GM19035 (cell line): ENCODE results near the gene MRM2.

ENCODE experiments used
- ATAC-seq: cut with Tn5 transposase; IDR thresholded peaks from one replicate; pipeline ENCODE4 v1.9.1; 2021; ENCODE audit not compliant: unreplicated experiment

Gene MRM2

DNA sequence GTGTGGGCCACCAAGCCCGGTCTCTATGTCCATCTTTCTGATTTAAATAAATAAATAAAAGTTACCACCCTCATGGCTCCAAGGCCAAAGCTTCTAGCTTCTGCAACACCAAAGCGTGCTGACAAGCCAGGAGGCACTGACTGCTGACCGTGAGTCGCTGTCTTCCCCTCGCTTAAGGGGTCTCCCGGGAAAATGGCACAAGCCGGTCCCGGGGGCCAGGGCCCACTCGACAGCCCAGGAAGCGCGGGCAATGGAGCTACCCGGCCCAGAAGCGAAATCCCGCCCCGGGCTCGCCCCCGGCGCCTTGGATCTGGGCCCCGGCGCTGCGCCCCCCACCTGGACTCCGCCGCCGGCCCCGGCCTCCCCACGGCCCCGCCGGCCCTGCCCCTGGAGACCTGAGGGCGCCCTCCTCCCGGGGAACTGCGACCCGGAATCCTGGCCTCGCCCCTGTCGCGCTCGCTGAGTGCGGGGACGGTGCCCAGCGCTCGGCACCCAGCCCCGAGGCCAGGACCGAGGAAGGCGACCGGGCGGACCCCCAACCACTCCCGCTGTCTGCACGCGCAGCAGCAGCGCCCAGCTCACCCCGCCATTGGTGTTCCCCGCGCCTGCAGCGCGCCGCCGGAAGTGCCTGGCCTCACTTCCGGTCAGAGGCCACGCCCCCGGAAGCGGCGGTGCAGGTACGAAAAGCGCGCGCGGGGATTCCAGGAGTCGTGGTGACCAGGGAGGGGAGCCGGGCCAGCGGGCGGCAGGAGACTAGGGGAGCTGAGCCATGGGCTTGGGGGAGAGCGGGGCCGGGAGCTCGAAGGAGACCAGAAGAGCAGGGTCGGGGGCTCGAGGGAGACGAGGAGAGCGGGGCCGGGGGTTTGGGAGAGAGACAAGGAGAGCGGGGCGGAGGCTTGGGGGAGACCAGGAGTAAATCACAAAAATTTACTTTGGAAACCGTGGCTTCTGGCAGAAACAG lies at the start of gene MRM2, which contains the start of gene NUDT1:
TSS of gene MRM2 (minus strand) at position 626 of the 961 bp plus-strand sequence. CDS start at position 590, 36 bp downstream.
TSS of gene NUDT1 (plus strand) at position 647 of the 961 bp plus-strand sequence. CDS start 2,349 bp downstream, outside the sequence.
- peak; percentile 64 for ATAC-seq

DNA sequence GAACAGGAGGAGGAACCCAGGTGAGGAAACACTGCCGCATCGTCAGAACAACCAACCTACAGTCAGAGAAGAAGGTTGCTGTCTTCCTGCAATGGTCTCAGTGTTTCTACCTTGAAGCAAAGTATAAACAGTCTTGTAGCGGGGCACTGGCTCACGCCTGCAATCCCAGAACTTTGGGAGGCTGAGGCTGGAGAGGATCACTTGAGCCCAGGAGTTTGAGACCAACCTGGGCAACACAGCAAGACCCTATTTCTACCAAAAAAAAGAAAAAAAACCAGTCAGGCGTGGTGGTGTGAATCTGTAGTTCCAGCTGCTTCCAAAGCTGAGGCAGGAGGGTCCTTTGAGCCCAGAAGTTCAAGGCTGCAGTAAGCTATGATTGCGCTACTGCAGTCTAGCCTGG lies 48.9 kb upstream of the MRM2 start:
- no peak for ATAC-seq

DNA sequence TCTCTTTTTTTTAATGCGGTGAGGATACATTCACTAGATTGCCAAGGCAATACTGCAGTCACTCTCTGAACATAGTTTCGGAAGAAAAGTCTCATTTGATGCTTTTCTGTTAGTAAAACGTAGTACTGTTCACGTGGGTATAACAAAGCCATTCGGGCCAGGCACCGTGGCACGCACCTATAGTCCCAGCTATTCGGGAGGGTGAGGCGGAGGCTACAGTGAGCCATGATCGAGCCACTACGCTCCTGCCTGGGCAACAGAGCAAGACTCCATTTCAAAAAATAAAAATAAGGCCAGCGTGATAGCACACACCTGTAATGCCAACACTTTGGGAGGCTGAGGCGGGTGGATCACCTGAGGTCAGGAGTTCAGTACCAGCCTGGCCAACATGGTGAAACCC lies 47.6 kb upstream of the MRM2 start:
- ATAC-seq: no peak

DNA sequence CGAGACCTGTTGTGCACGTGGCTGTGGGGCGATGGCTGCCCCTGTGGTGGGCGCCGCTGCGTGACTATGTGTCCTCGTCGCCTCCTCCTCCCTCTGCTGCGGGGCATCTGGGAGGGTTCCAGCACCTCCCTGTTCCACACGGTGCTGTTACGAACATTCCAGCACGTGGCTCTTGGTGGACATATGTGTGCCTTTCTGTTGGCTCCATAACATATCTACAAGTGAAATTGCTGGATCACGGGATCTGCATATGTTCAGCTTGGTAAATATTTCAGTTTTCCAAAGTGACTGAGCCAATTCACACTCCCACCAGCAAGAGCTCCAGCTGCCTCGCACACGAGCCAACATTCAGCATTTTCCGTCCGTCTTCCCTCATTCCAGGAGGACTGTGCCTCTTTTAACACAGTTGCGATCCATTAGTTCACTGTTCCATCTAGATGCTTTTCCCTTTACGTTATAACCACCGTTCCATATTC lies 47.1 kb upstream of the MRM2 start:
- ATAC-seq: no peak

DNA sequence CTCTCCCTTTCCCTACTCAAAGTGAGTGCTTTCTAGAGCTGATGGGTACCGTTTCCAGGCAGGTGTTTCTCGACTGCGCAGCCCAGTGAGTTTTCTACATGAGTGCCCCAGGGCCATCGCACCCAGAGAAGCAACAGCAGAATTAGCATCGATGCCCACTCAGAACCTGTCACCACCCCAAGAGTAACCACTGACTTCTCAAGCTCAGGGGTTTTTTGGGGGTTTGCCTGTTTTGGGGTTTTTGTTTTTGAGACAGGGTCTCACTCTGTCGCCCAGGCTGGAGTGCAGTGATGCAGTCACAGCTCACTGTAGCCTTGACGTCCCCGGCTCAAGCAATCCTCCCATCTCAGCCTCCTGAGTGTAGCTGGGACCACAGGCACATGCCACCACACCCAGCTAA lies 46.5 kb upstream of the MRM2 start:
- peak; percentile 71 for ATAC-seq

DNA sequence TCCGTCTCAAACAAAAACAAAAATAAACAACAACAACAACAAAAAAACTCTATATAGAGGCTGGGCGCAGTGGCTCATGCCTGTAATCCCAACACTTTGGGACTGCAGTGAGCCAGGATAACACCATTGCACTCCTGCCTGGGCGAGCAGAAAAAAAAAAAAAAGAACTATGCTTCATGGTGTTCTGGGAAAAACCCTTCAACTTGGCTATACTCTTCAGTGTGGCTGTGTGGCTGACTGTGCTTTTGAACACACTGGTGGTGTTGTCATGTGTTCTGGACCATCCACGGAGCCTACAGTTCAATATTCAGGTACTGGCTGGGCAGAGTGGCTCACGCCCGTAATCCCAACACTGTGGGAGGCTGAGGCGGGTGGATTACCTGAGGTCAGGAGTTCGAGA lies 45.7 kb upstream of the MRM2 start:
- ATAC-seq: peak; percentile 28

DNA sequence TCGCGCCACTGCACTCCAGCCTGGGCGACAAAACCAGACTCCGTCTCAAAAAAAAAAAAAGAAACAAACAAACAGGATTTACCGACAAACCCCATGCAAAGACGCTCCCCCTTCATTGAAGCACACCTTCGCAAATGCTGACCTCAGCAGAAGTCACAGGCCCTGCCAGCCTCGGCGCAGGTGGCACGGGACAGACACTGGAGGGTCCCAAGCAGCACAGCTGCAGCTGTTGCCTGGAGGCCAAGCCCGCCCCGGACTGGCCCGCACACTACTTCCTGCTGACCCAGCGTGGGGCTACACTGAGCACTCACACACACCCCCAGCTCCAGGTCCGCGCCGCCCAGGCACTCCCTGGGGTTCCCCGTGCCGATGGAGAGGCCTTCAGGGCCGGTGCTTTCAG lies 41.1 kb upstream of the MRM2 start:
- ATAC-seq: no peak

DNA sequence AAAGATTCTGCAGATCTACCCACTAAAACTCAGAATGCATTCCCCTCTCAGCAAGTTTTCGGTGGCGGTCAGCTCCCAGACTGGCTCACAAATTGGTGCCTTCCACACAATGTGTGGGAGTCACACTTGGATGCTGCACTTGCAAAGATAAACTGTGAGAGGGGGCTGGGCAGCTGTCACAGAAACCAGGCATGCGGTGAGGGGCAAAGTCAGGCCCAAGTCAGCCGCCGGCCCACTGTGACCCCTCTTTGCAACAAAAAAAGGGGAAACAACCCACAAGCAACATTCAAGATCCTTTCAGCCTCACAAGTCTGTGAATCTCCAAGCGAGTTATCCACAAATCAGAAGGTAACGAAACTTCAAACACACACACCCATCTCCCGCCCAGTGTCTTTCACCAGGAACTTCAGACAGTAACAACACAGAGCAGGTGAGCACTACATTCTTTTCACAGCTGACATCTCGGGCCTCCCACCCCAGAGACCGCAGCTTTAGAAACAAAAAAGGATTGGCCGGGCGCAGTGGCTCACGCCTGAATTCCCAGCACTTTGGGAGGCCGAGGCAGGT lies 40.3 kb upstream of the MRM2 start:
- ATAC-seq: no peak

DNA sequence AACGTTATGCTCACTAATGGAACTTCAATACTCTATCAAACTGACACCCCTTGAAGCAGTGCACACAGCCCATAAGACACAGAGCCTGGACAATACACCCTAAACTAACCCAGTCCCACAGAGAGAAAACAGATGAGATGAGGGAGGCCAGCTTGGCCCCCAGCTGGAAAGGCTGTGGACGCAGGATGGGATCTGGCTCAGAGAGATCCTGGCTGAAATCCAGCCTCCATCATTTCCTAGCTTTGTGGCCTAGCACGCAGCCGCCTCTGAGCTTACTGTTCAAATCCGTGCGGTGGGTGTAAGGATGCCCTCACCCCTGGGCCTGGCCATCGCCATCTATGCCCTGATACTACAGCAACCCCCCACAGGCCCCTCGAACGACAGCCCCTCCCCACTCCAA lies 39.5 kb upstream of the MRM2 start:
- no peak for ATAC-seq

DNA sequence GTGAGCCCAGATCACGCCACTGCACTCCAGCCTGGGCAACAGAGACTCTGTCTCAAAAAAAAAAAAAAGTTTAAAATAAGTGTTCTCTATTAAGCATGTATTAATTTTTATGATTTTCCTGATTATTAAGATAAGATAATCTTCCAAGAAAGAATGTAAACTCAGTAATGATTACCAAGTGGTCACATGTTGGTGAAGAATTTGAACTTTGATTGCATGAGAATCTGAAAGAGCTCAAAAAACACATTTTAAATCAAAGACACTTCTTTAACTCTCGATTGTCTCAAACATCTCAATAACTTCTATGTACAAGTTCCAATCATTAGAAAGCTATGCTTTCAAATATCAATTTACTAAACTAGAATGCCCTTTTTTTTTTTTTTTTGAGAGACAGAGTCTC lies 38.4 kb upstream of the MRM2 start:
- no peak for ATAC-seq

DNA sequence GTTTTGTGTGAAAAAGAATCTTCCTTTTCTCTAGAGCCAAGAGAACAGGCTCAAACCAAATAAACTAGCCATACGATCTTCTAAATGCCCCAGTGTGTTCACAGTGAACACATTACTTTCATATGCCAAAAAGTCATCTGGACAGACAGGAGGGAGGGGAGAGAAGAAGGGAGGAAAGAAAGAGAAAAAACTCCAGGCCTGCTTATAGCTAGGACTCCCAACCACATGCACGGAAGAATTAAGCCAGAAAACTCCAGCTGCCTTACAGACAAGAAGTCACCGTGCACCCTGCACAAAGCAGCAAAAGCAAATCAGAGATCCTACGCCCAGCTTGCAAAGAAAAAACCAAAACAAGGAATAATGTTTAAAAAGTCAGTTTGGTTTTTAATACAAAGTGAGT lies 37.9 kb upstream of the MRM2 start:
- no peak for ATAC-seq

DNA sequence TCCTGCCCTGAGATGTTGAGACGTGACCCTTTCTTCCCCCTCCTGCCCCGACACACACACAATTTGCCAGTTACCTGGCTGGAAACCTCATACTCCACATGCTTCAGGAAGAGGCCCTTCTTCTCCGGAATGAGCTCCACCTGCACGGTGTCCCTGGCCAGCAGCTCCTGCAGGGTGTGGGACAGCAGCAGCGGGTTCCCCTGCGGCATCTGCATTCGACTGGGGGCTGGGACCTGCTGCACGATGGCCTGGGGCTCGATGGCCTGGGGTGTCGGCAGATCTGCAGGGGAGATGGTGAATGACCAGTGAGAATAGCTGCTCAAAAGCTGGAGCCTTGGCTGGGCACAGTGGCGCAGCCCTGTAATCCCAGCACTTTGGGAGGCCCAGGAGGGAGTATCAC lies 36.0 kb upstream of the MRM2 start:
- no peak for ATAC-seq

DNA sequence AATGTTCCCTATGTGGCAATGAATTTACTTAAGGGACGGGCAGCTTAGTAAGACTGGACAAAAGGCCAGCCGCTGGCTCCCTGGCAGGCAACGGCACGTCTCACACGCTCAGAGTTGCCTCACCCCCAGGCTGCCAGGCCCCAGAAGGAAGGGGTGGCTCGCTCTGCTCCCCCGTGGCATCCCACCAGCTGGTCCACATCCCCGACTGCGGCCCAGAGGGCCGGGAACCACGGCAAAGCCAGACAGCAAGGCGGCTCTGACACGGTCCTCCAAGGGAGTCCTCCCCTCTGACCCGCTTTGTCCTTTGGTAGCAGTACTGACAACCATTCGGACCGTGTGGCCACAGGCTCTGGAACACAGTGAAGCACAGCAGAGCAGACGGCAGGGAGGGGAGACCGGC lies 34.1 kb upstream of the MRM2 start:
- no peak for ATAC-seq

DNA sequence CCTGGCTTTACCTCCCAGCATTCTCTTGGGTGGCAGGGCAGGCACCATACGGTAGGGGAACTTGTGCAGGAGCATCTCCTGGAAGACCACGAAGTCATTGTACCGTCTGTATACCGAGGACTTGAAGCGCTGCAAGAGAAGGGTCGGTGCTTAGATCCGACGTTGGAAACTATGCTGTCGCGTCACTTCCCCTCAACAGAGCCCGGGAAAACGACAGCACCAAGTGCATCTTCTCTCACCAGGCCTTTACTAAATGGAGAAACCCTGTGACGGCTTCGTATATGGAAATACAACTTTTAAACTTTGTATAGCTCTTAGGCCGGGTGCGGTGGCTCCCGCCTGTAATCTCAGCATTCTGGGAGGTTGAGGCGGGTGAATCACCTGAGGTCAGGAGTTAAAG lies 33.1 kb upstream of the MRM2 start:
- ATAC-seq: no peak

DNA sequence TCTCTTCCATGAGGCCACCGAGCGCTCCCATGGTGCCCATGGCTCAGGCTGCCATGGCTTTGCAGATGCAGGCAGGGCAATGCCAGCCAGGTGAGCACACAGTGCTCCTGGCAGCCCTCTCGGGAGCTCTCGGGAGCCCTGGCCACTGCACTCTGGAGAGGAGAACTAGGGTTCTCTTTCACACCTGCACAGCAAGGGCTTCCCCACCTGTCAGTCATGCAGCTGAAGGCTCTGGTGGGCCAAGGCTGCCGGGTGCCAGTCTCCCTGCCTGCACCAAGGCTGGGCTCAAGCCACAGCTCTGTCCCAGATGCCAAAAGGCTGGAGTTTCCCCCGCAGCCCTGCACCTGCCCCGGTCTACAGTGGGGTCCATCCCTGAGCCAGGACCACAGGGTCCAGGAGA lies 32.7 kb upstream of the MRM2 start:
- no peak for ATAC-seq

DNA sequence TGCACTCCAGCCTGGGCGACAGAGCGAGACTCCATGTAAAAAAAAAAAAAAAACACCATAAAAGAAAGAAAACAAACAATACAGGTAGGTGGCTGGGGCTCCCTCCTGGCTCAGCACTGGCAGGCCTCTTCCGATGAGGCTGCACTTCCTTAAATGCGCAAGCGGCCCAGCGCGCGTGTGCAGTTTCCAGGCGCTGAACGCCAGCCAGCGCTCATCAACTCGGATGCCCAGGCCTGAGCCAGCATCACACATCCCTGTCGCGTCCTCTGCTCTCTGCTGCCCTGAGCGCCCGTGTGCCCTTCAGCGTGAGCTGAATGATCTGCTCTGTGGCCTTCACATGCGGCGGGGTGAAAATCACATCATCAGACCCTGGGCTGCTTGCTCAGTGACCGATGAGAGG lies 31.9 kb upstream of the MRM2 start:
- no peak for ATAC-seq

DNA sequence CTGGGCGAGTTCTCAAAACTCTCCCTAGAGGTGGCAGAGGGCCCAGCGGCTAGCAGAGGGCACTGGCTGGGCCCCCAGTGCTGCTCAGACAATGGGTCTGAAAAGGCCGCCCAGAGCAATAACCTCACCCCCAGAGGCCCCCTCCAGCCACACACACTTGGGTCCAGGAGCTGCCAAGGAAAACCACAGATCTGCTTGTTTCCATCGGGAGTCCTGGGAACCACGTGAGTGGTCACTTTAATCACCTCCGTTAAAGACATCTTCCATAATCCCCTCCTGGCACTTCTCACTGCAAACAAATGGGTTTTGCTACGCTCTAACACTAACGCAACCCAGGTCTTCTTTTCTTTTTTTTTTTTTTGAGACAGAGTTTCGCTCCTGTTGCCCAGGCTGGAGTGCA lies 30.0 kb upstream of the MRM2 start:
- ATAC-seq: no peak

DNA sequence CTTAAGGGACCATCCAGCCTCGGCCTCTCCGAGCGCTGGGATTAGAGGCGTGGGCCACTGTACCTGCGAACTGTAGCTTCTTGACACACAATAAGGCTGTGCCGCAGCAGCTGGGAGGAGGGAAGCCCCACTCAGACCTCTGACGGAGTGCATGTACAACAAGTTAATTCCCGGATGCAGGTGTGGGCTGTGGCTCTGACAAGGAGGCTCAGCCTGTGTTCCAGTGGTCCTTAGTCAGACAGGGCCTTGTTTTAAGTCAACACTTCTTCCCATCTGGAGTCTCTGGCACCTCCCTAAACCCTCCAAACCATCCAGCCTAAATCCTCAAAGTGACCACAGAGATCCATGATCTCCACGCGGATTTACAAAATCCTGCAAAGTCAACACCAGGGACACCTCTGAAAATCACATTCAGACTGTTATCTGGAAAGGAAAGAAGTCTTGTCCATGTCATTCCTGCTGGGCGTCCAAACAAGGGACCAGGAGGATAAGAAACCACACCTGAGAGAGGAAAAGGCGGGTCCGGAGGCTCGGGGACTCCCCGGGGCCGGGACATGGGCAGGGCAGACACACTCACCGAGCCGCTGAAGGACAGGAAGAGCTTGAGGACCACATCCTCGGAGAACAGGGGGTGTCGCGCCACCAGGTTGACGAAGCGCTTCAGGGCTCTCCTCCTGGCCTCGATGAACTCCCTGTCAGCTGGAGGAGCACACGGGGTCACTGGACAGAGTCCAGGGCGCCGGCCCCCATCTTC lies 29.4 kb upstream of the MRM2 start:
- no peak for ATAC-seq

DNA sequence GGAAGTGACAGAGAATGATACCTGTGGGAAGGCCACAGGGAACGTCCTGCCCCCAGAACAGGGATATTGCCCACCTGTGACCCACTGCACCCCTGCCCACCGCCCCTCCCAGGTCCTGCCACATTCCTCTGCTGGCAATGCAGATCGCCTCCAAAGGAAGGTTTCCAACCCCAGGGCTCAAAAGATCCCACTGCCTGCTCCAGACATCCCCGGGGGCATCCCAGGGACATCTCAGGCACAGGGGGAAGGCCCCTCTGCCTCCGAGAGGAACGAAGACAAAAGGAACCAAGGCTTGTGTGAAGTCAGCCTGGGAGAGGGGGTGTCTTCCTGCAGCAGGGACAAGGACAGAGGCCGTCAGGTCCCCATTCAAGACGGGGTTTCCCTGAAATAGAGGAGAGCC lies 28.5 kb upstream of the MRM2 start:
- no peak for ATAC-seq

DNA sequence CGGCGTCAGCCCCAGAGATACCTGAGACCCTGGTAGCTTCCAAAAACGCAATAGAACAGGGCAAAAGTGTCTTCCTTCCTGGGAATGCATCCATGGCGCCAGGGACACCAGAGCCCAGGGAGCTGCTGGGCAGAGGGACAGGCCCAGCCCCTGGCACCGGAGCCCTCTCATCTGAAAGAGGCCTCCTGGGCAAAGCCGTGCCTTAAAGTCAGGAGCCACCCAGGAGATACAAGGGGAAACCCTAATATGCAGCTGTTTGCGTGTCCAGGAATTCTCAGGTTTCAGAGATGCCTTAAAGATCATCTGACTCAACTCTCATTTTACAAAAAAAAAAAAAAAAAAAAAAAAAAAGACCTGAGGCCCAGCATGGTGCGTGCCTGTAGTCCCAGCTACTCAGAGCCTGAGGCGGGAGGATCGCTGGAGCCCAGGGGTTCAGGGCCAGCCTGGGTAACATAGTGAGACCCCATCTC lies 28.0 kb upstream of the MRM2 start:
- ATAC-seq: no peak
